PC-9 (cell line): ENCODE measurements around the gene DSG3. TPM values are rescaled to one million over a fixed set of nuclear protein-coding genes. Genes with fewer than 3 reads are reported as not detected.

ENCODE experiments used
- BruUV-seq: library from RNA; stranded (reverse); fragments of 400-500 nt; replicated peaks from 2 replicates; lab custom pipeline; 2021; lab: Mats Ljungman, UMichigan
- CTCF ChIA-PET: fragments of 300-600 bp; sonication (Branson Sonifier 250); formaldehyde crosslinking; loops from one replicate; lab custom pipeline; 2022; ENCODE audit warnings: antibody characterized with exemption; lab: Charles Lee
- POLR2A ChIA-PET: fragments of 300-600 bp; sonication (Branson Sonifier 250); formaldehyde crosslinking; loops from one replicate; lab custom pipeline; 2022; ENCODE audit warnings: antibody characterized with exemption; ENCODE audit not compliant: unreplicated experiment; lab: Charles Lee
- DNase-seq, 2 experiments: peaks; one replicate each; pipeline versions ENCODE4 v3.0.0 to v3.0.0-alpha.2; 2015 to 2022; ENCODE audit warnings: mixed read lengths in 1 of 2
- H2AFZ ChIP-seq: fragments of 200-600 bp; sonication (generic); 2 replicates; pipeline ENCODE4 v1.8.1; 2017; ENCODE audit warnings: antibody characterized with exemption
- H3F3A ChIP-seq: fragments of 200-600 bp; sonication (generic); 2 replicates; pipeline ENCODE4 v1.8.1; 2017; ENCODE audit warnings: antibody characterized with exemption, mild to moderate bottlenecking, low read depth; ENCODE audit not compliant: insufficient read depth
- H3K27ac ChIP-seq: fragments of 200-600 bp; sonication (generic); 2 replicates; pipeline ENCODE4 v1.6.1; 2016; ENCODE audit warnings: mixed run types
- H3K27me3 ChIP-seq: fragments of 200-600 bp; sonication (generic); 2 replicates; pipeline ENCODE4 v1.6.1; 2016; ENCODE audit warnings: low read depth, mixed run types; ENCODE audit not compliant: insufficient read depth
- H3K36me3 ChIP-seq: fragments of 200-600 bp; sonication (generic); 2 replicates; pipeline ENCODE4 v1.6.1; 2016; ENCODE audit warnings: low read depth, mixed run types
- H3K4me1 ChIP-seq: fragments of 200-600 bp; sonication (generic); replicated peaks from 2 replicates; pipeline ENCODE4 v1.6.1; 2016; ENCODE audit warnings: mixed run types; ENCODE audit not compliant: insufficient read depth
- H3K4me2 ChIP-seq: fragments of 200-600 bp; sonication (generic); 2 replicates; pipeline ENCODE4 v1.6.1; 2017; ENCODE audit warnings: mixed run types
- H3K4me3 ChIP-seq: fragments of 200-600 bp; sonication (generic); 2 replicates; pipeline ENCODE4 v1.6.1; 2016; ENCODE audit warnings: mixed run types
- H3K79me2 ChIP-seq: fragments of 200-600 bp; sonication (generic); 2 replicates; pipeline ENCODE4 v1.6.1; 2017; ENCODE audit warnings: low read depth, mixed run types
- H3K9me2 ChIP-seq: fragments of 200-600 bp; sonication (generic); 2 replicates; pipeline ENCODE4 v1.8.1; 2017; ENCODE audit warnings: mild to moderate bottlenecking; ENCODE audit not compliant: insufficient read depth
- H3K9me3 ChIP-seq: fragments of 200-600 bp; sonication (generic); 2 replicates; pipeline ENCODE4 v1.8.1; 2016; ENCODE audit warnings: low read depth; ENCODE audit not compliant: insufficient read depth
- H4K20me1 ChIP-seq: fragments of 200-600 bp; sonication (generic); 2 replicates; pipeline ENCODE4 v1.8.1; 2017; ENCODE audit not compliant: insufficient read depth
- CTCF ChIP-seq: fragments of 200-600 bp; sonication (generic); conservative IDR thresholded peaks from 2 replicates; pipeline ENCODE4 v1.6.1; 2017; ENCODE audit warnings: mixed run types, antibody characterized with exemption, mild to moderate bottlenecking, moderate library complexity
- EZH2 ChIP-seq: fragments of 200-600 bp; sonication (generic); IDR thresholded peaks from 2 replicates; pipeline ENCODE4 v1.8.0; 2017; ENCODE audit warnings: antibody characterized with exemption, low read depth
- intact Hi-C: fragments of 100-400 bp; cut with micrococcal nuclease; formaldehyde crosslinking; loops from one replicate; pipeline ENCODE4 v1.10.0; 2022; ENCODE audit not compliant: unreplicated experiment
- total RNA-seq: library from RNA; stranded (reverse); gene quantifications from 2 replicates; pipeline ENCODE4 v1.2.3, GENCODE V29; 2021

The DSG3 gene
- total RNA-seq, 1 experiment from 2014 or later: 0.13 TPM

- H3K4me1 ChIP-seq: peaks cover 46% of the 10 kb centered on the region
- no peak overlapping the region for H3K4me3 ChIP-seq
- 0 out of 2 replicates have a peak, but pooled peaks cover 3% of the 10 kb centered on the region for H3K36me3 ChIP-seq
- no TSS peak for BruUV-seq
- no peaks in the 10 kb centered on the region for H4K20me1 ChIP-seq
- no peaks in the 10 kb centered on the region; the same call in 1 of the 2 replicates for H3K9me3 ChIP-seq
- no peaks in the 10 kb centered on the region for H3K9me2 ChIP-seq
- ChIA-PET CTCF (no interaction called here), POLR2A (no interaction called here)
- peaks cover 23% of the 10 kb centered on the region; the same call in 1 of the 2 replicates for H3F3A ChIP-seq
- no peak overlapping the region for H3K4me2 ChIP-seq
- TF ChIP-seq EZH2 (no peak), CTCF (no peak)
- no peak overlapping the region for H2AFZ ChIP-seq
- H3K27ac ChIP-seq: peak overlapping the region; percentile 95; the same call in 1 of the 2 replicates
- intact Hi-C loops: loop anchor here (5.0 kb wide), 3 partner anchors 244 to 409 kb away; partner anchors contain the start of gene DSC2
- no peak for DNase-seq
- H3K27me3 ChIP-seq: no peaks in the 10 kb centered on the region
- peaks cover 78% of the 10 kb centered on the region for H3K79me2 ChIP-seq
These were observed 63.6 kb downstream of the DSG3 start for GRCh38 chr18:31511098-31511497.

- DNase-seq: peak; percentile 72 to 84
- peaks cover 75% of the 10 kb centered on the region for H3K79me2 ChIP-seq
- peak overlapping the region; percentile 95 for H3K27ac ChIP-seq
- H3K4me3 ChIP-seq: no peak overlapping the region
- CTCF ChIA-PET: no interaction called here
- no peaks in the 10 kb centered on the region; the same call in 1 of the 2 replicates for H3K9me3 ChIP-seq
- 0 out of 2 replicates have a peak, but pooled peaks cover 3% of the 10 kb centered on the region for H3K36me3 ChIP-seq
- peaks cover 46% of the 10 kb centered on the region for H3K4me1 ChIP-seq
- POLR2A ChIA-PET: interaction anchor here (0.6 kb wide), 1 partner anchor 465 kb away, joined by 6 read pairs; no protein-coding TSS in a partner anchor
- no peaks in the 10 kb centered on the region for H3K9me2 ChIP-seq
- no peak overlapping the region for H2AFZ ChIP-seq
- no TSS peak for BruUV-seq
- H3K4me2 ChIP-seq: peak overlapping the region; percentile 62
- intact Hi-C loops: loop anchor here (1.0 to 5.0 kb wide), 5 partner anchors 13 to 410 kb away; partner anchors contain the start of genes DSC2 and DSG2
- no peaks in the 10 kb centered on the region for H4K20me1 ChIP-seq
- H3F3A ChIP-seq: peaks cover 23% of the 10 kb centered on the region; the same call in 1 of the 2 replicates
- H3K27me3 ChIP-seq: no peaks in the 10 kb centered on the region
- TF ChIP-seq EZH2 (no peak), CTCF (no peak)
These were observed 64.7 kb downstream of the DSG3 start for GRCh38 chr18:31512203-31512764.

GRCh38 chr18:31513189-31513935 lies 65.8 kb downstream of the DSG3 start:
- peak; percentile 57 to 87 for DNase-seq
- TF ChIP-seq EZH2 (no peak), CTCF (no peak)
- ChIA-PET CTCF (interaction anchor here (0.7 kb wide), 1 partner anchor 89 kb away, joined by 3 read pairs; no protein-coding TSS in a partner anchor), POLR2A (interaction anchor here (0.6 kb wide), 1 partner anchor 83 kb away, joined by 3 read pairs; no protein-coding TSS in a partner anchor)
- Histone ChIP-seq H3K27me3 (no peaks in the 10 kb centered on the region), H4K20me1 (no peaks in the 10 kb centered on the region), H3K9me2 (no peaks in the 10 kb centered on the region), H3K79me2 (peaks cover 66% of the 10 kb centered on the region), H3F3A (peaks cover 23% of the 10 kb centered on the region; the same call in 1 of the 2 replicates), H3K9me3 (no peaks in the 10 kb centered on the region; the same call in 1 of the 2 replicates), H3K27ac (peak overlapping the region; percentile 95), H3K4me3 (no peak overlapping the region; the same call in 1 of the 2 replicates), H3K36me3 (0 out of 2 replicates have a peak, but pooled peaks cover 3% of the 10 kb centered on the region), H3K4me2 (peak overlapping the region; percentile 62), H3K4me1 (peaks cover 46% of the 10 kb centered on the region), H2AFZ (no peak overlapping the region)
- intact Hi-C loops: loop anchor here (1.0 to 5.0 kb wide), 5 partner anchors 15 to 411 kb away; partner anchors contain the start of genes DSC2 and DSG2
- BruUV-seq: TSS peak; percentile 71
